Measurements from ENCODE around the gene TDRD5.
A peak's percentile ranks its signal among the peaks of the same experiment; 100 is the strongest.

Gene TDRD5

DNA sequence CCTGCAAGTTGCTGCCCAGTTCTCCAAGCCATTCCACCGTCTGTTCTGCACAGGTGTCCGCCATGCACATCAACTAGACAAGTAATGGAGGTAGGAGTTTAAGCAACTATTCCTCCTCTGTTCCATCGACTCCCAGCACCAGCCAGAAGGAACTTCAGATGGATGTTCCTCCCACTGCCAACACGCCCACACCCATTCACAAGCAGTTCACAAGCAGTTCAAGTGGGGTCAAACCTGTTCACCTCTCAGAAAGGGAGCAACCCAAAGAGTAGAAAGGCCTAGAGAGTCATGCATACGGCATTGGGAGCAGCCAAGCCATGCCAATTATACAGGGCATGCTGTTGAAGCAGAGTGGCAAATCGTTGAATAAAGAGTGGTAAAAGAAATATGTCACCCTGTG, 4.3 kb upstream of the TDRD5 start:
- no peaks in the 10 kb centered on the region for H3K9me3 ChIP-seq (ENCODE audit: severe bottlenecking)
- DNase-seq (ENCODE audit: low spot score) (no peak), ATAC-seq (ENCODE audit: low read depth) (no peak)
- TF ChIP-seq, protein P1, sequence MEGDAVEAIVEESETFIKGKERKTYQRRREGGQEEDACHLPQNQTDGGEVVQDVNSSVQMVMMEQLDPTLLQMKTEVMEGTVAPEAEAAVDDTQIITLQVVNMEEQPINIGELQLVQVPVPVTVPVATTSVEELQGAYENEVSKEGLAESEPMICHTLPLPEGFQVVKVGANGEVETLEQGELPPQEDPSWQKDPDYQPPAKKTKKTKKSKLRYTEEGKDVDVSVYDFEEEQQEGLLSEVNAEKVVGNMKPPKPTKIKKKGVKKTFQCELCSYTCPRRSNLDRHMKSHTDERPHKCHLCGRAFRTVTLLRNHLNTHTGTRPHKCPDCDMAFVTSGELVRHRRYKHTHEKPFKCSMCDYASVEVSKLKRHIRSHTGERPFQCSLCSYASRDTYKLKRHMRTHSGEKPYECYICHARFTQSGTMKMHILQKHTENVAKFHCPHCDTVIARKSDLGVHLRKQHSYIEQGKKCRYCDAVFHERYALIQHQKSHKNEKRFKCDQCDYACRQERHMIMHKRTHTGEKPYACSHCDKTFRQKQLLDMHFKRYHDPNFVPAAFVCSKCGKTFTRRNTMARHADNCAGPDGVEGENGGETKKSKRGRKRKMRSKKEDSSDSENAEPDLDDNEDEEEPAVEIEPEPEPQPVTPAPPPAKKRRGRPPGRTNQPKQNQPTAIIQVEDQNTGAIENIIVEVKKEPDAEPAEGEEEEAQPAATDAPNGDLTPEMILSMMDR (IDR thresholded peaks at IDR 0.05; ENCODE audit: poor library complexity, severe bottlenecking): no peak
- peaks cover 43% of the 10 kb centered on the region for H3K27me3 ChIP-seq (ENCODE audit: insufficient read depth, poor library complexity, severe bottlenecking)
- H3K27ac ChIP-seq (ENCODE audit: poor library complexity, severe bottlenecking): no peak overlapping the region
- H3K36me3 ChIP-seq (ENCODE audit: low read depth): no peaks in the 10 kb centered on the region
- no peaks in the 10 kb centered on the region for H3K4me1 ChIP-seq (ENCODE audit: insufficient read depth, poor library complexity, severe bottlenecking)
- H3K4me3 ChIP-seq (ENCODE audit: severe bottlenecking): no peak overlapping the region

DNA sequence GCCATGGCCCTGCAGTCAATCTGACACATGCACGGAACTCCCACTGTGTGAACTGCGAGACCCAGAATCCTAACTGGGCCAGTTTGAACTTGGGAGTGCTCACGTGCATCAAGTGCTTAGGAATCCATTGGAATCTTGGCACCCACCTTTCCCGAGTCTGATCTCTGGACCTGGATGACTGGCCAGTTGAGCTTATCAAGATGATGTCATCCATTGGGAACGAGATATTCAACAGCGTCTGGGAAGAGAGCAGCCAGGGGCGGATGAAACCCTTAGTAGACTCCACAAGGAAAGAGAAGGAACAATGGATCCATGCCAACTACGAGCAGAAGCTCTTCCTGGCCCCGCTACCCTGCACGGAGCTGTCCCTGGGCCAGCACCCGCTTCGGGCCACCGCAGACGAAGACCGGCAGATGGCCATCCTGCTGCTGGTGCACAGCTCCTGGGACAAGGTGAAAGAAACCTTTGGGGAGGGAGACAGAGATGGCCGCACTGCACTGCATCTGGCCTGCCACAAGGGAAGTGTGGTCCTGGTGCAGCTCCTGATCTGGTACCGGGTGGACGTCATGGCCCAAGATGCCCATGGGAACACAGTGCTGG, 3.1 kb upstream of the TDRD5 start:
- Histone ChIP-seq H3K9me3 (ENCODE audit: severe bottlenecking) (no peaks in the 10 kb centered on the region), H3K27ac (ENCODE audit: poor library complexity, severe bottlenecking) (no peak overlapping the region), H3K36me3 (ENCODE audit: low read depth) (no peaks in the 10 kb centered on the region), H3K4me1 (ENCODE audit: insufficient read depth, poor library complexity, severe bottlenecking) (no peaks in the 10 kb centered on the region), H3K4me3 (ENCODE audit: severe bottlenecking) (no peak overlapping the region), H3K27me3 (ENCODE audit: insufficient read depth, poor library complexity, severe bottlenecking) (peaks cover 55% of the 10 kb centered on the region)
- TF ChIP-seq, protein P1 (IDR thresholded peaks at IDR 0.05; ENCODE audit: poor library complexity, severe bottlenecking): no peak
- no peak for DNase-seq (ENCODE audit: low spot score)
- ATAC-seq (ENCODE audit: low read depth): no peak

DNA sequence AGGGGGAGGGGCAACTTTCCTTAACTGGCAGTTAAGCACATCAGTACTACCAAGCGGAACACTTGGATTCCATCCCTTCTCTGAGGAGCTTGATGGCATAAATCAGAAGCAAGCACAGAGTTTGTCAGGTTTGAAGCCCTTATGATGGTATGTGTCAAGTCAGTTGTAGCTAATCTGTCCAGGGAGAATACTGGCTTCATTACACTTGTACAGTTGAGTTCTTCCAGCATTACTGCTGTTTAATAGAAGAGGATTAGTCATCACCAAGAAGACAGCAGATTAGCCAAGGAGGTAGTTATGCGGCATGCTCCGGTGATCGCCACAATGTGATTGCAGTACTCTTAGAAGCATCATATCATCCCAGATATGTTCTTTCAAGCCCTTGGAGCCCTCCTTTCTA, 2.1 kb upstream of the TDRD5 start:
- Histone ChIP-seq H3K4me1 (ENCODE audit: insufficient read depth, poor library complexity, severe bottlenecking) (no peaks in the 10 kb centered on the region), H3K9me3 (ENCODE audit: severe bottlenecking) (no peaks in the 10 kb centered on the region), H3K4me3 (ENCODE audit: severe bottlenecking) (no peak overlapping the region), H3K36me3 (ENCODE audit: low read depth) (no peaks in the 10 kb centered on the region), H3K27me3 (ENCODE audit: insufficient read depth, poor library complexity, severe bottlenecking) (peaks cover 64% of the 10 kb centered on the region), H3K27ac (ENCODE audit: poor library complexity, severe bottlenecking) (no peak overlapping the region)
- no peak for DNase-seq (ENCODE audit: low spot score)
- no peak for ATAC-seq (ENCODE audit: low read depth)
- TF ChIP-seq, protein P1 (IDR thresholded peaks at IDR 0.05; ENCODE audit: poor library complexity, severe bottlenecking): no peak

DNA sequence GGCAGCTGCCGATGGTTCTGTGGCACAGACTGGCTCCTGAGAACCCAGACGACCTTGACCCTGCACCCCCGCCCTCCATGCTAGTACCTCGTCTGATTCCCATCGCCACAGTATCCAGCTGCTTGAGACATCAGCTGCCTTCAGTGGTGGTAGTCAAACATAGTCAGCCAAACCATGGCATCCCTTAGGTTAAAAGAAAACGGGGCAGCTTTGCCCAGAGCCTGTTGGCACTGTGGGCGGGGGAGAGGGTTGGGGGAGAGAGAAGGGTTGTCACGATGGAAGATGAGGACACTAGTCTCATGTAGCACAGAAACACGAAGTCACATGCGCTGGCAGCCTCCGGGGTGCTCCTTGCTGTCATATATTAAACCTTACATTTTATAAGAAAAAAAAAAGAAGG, 961 bp upstream of the TDRD5 start:
- Histone ChIP-seq H3K27me3 (ENCODE audit: insufficient read depth, poor library complexity, severe bottlenecking) (peaks cover 64% of the 10 kb centered on the region), H3K4me3 (ENCODE audit: severe bottlenecking) (no peak overlapping the region), H3K4me1 (ENCODE audit: insufficient read depth, poor library complexity, severe bottlenecking) (no peaks in the 10 kb centered on the region), H3K36me3 (ENCODE audit: low read depth) (no peaks in the 10 kb centered on the region), H3K27ac (ENCODE audit: poor library complexity, severe bottlenecking) (no peak overlapping the region), H3K9me3 (ENCODE audit: severe bottlenecking) (no peaks in the 10 kb centered on the region)
- ATAC-seq (ENCODE audit: low read depth): no peak
- TF ChIP-seq, protein P1 (IDR thresholded peaks at IDR 0.05; ENCODE audit: poor library complexity, severe bottlenecking): no peak
- DNase-seq (ENCODE audit: low spot score): no peak

DNA sequence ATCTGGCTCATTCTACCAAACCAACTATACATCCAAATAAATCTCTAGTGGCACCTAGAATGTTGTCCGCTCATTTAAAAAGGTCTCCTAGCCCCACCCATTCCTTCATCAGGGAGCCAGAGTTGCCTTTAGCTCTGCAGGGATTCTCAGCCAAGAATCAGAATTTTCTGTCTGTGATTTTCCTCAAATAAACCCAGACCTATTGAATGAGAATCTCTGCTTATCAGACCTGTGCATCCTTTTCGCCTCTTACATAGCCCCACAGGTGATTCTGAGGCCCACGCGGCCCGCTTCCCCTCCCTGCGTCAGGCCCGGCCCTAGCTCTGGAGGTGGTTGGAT, 410 bp upstream of the TDRD5 start:
- H3K4me1 ChIP-seq (ENCODE audit: insufficient read depth, poor library complexity, severe bottlenecking): no peaks in the 10 kb centered on the region
- DNase-seq (ENCODE audit: low spot score) (no peak), ATAC-seq (ENCODE audit: low read depth) (no peak)
- no peaks in the 10 kb centered on the region for H3K36me3 ChIP-seq (ENCODE audit: low read depth)
- peaks cover 64% of the 10 kb centered on the region for H3K27me3 ChIP-seq (ENCODE audit: insufficient read depth, poor library complexity, severe bottlenecking)
- no peaks in the 10 kb centered on the region for H3K9me3 ChIP-seq (ENCODE audit: severe bottlenecking)
- peak overlapping the region; percentile 10 for H3K4me3 ChIP-seq (ENCODE audit: severe bottlenecking)
- H3K27ac ChIP-seq (ENCODE audit: poor library complexity, severe bottlenecking): no peak overlapping the region
- TF ChIP-seq, protein P1 (IDR thresholded peaks at IDR 0.05; ENCODE audit: poor library complexity, severe bottlenecking): no peak

Measured in RWPE2 (cell line).